Left ventricle myocardium inferior (tissue), 1 donor: Measurements from ENCODE around the gene DEPDC5. TPM values are rescaled to one million over a fixed set of nuclear protein-coding genes. Genes with fewer than 3 reads are reported as not detected.

Experiments
- DNase-seq: peaks from one replicate; pipeline ENCODE4 v3.0.0-alpha.2; 2020
- H3K27ac ChIP-seq: fragments of 200-600 bp; replicated peaks from 2 replicates; pipeline ENCODE4 v1.8.0; 2021
- H3K27me3 ChIP-seq: fragments of 200-600 bp; 2 replicates; pipeline ENCODE4 v1.8.0; 2021; ENCODE audit warnings: low read depth
- H3K36me3 ChIP-seq: fragments of 200-600 bp; 2 replicates; pipeline ENCODE4 v1.8.0; 2021
- H3K4me1 ChIP-seq: fragments of 200-600 bp; 2 replicates; pipeline ENCODE4 v1.8.0; 2021
- H3K4me3 ChIP-seq: fragments of 200-600 bp; 2 replicates; pipeline ENCODE4 v1.8.0; 2021; ENCODE audit warnings: mild to moderate bottlenecking, moderate library complexity
- H3K9me3 ChIP-seq: fragments of 200-600 bp; replicated peaks from 2 replicates; pipeline ENCODE4 v1.8.0; 2021
- CTCF ChIP-seq: fragments of 200-600 bp; IDR thresholded peaks from 2 replicates; pipeline ENCODE4 v1.8.0; 2021; ENCODE audit warnings: antibody characterized with exemption, mild to moderate bottlenecking, borderline replicate concordance
- intact Hi-C: fragments of 100-400 bp; cut with micrococcal nuclease; formaldehyde crosslinking; loops from one replicate; pipeline ENCODE4 v1.11.0; 2022
- total RNA-seq: library from RNA; stranded (reverse); fragmentation: NEBNext Ultra II Directional; extraction: Animal tissue kit (Norgen Biotek cat#: 25700); gene quantifications from one replicate; pipeline ENCODE4 v1.2.1, GENCODE V29; 2021
- donor health status: DM: no; HTN: yes; CAD: no; lungs with severe emphysema.

The DEPDC5 gene
- total RNA-seq, 1 donor from 2014 or later, result 11.4 TPM

GRCh38 chr22:31748490-31748889 is 5.3 kb upstream of the DEPDC5 start:
- Histone ChIP-seq H3K36me3 (peaks cover 4% of the 10 kb centered on the region), H3K4me1 (peaks cover 51% of the 10 kb centered on the region), H3K9me3 (no peaks in the 10 kb centered on the region), H3K27me3 (no peaks in the 10 kb centered on the region), H3K27ac (no peak overlapping the region), H3K4me3 (peak overlapping the region; percentile 99)
- intact Hi-C loops, result no loop called here
- DNase-seq, result no peak
- no peak for TF ChIP-seq CTCF

GRCh38 chr22:31749636-31750364 is 4.0 kb upstream of the DEPDC5 start, which contains the start of gene PRR14L:
Gene PRR14L (minus strand): TSS chr22:31750132. CDS start chr22:31738860, 11,272 bp downstream.
- Histone ChIP-seq H3K4me1 (peaks cover 61% of the 10 kb centered on the region), H3K27me3 (no peaks in the 10 kb centered on the region), H3K27ac (peak within 1 kb of the TSS; percentile 94), H3K4me3 (peak within 1 kb of the TSS; percentile 99), H3K9me3 (no peaks in the 10 kb centered on the region), H3K36me3 (peaks cover 4% of the 10 kb centered on the region)
- DNase-seq, result peak; percentile 99
- intact Hi-C loops, result no loop called here
- TF ChIP-seq CTCF, result peak; percentile 20

GRCh38 chr22:31750365-31751284 is 3.2 kb upstream of the DEPDC5 start:
- no peak for DNase-seq
- Histone ChIP-seq H3K36me3 (peaks cover 4% of the 10 kb centered on the region), H3K4me3 (peak overlapping the region; percentile 99), H3K27ac (peak overlapping the region; percentile 94), H3K4me1 (peaks cover 69% of the 10 kb centered on the region), H3K27me3 (no peaks in the 10 kb centered on the region), H3K9me3 (no peaks in the 10 kb centered on the region)
- intact Hi-C loops, result no loop called here
- no peak for TF ChIP-seq CTCF

GRCh38 chr22:31752096-31752847 is 1.5 kb upstream of the DEPDC5 start:
- H3K9me3 ChIP-seq, result no peaks in the 10 kb centered on the region
- peaks cover 69% of the 10 kb centered on the region for H3K4me1 ChIP-seq
- DNase-seq, result no peak
- no peak overlapping the region for H3K4me3 ChIP-seq
- TF ChIP-seq CTCF, result no peak
- peaks cover 3% of the 10 kb centered on the region for H3K36me3 ChIP-seq
- H3K27ac ChIP-seq, result peak overlapping the region; percentile 97
- no peaks in the 10 kb centered on the region for H3K27me3 ChIP-seq
- intact Hi-C loops, result no loop called here
